DOHH2 (cell line): ENCODE results near the gene NAALADL2.

Experiments used
- H3F3A ChIP-seq: fragments of 200-600 bp; sonication (generic), shearing (Covaris generic); 2 replicates; pipeline ENCODE4 v1.6.0; 2016; ENCODE audit warnings: antibody characterized with exemption, mild to moderate bottlenecking; ENCODE audit not compliant: control insufficient read depth, insufficient read depth
- H3K27ac ChIP-seq: fragments of 200-600 bp; sonication (generic); 2 replicates; pipeline ENCODE4 v1.5.1; 2014; ENCODE audit warnings: low read depth, mild to moderate bottlenecking, low read length, moderate library complexity
- H3K27me3 ChIP-seq: fragments of 200-600 bp; sonication (generic); 2 replicates; pipeline ENCODE4 v1.6.1; 2014; ENCODE audit warnings: mild to moderate bottlenecking, low read length, mixed read lengths; ENCODE audit not compliant: control insufficient read depth
- H3K36me3 ChIP-seq: fragments of 200-600 bp; sonication (generic); 2 replicates; pipeline ENCODE4 v1.6.1; 2014; ENCODE audit warnings: mild to moderate bottlenecking, low read length, moderate library complexity, mixed read lengths; ENCODE audit not compliant: control insufficient read depth
- H3K4me1 ChIP-seq: fragments of 200-600 bp; sonication (generic); 2 replicates; pipeline ENCODE4 v1.6.1; 2014; ENCODE audit warnings: mild to moderate bottlenecking, low read length, mixed read lengths; ENCODE audit not compliant: control insufficient read depth
- H3K4me2 ChIP-seq: fragments of 200-600 bp; sonication (generic); 2 replicates; pipeline ENCODE4 v1.6.0; 2014; ENCODE audit warnings: mild to moderate bottlenecking, low read length, moderate library complexity
- H3K4me3 ChIP-seq: fragments of 200-600 bp; sonication (generic); 2 replicates; pipeline ENCODE4 v1.5.1; 2014; ENCODE audit warnings: mild to moderate bottlenecking, low read length, mixed read lengths
- H3K79me2 ChIP-seq: fragments of 200-600 bp; sonication (generic); 2 replicates; pipeline ENCODE4 v1.6.1; 2014; ENCODE audit warnings: mild to moderate bottlenecking, low read length, mixed read lengths; ENCODE audit not compliant: control insufficient read depth
- H3K9me2 ChIP-seq: fragments of 200-600 bp; sonication (generic); replicated peaks from 2 replicates; pipeline ENCODE4 v1.6.1; 2014; ENCODE audit warnings: mild to moderate bottlenecking, low read length, mixed read lengths; ENCODE audit not compliant: control insufficient read depth
- H3K9me3 ChIP-seq: fragments of 200-600 bp; sonication (generic); 2 replicates; pipeline ENCODE4 v1.6.1; 2014; ENCODE audit warnings: antibody characterized with exemption, low read length, mixed read lengths; ENCODE audit not compliant: control insufficient read depth, insufficient read depth
- H4K20me1 ChIP-seq: fragments of 200-600 bp; sonication (generic); 2 replicates; pipeline ENCODE4 v1.6.0; 2014; ENCODE audit warnings: low read depth, mild to moderate bottlenecking, antibody characterized with exemption, low read length, moderate library complexity; ENCODE audit not compliant: control insufficient read depth, insufficient read depth
- CTCF ChIP-seq: fragments of 200-600 bp; sonication (generic); IDR thresholded peaks from one replicate; pipeline ENCODE4 v1.5.1; 2014; ENCODE audit warnings: antibody characterized with exemption, mild to moderate bottlenecking, low read depth, low read length; ENCODE audit not compliant: poor library complexity, severe bottlenecking
- EZH2phosphoT487 ChIP-seq: fragments of 200-600 bp; sonication (generic); IDR thresholded peaks from 2 replicates; pipeline ENCODE4 v1.6.1; 2017; ENCODE audit warnings: borderline replicate concordance, mild to moderate bottlenecking, antibody characterized with exemption, low read length, moderate library complexity, mixed read lengths

Gene NAALADL2

GRCh38 chr3:174815750-174816149 is 43.4 kb upstream of the NAALADL2 start:
- no peak overlapping the region for H3K4me2 ChIP-seq
- no peaks in the 10 kb centered on the region for H3K27me3 ChIP-seq
- no peaks in the 10 kb centered on the region for H3K9me2 ChIP-seq
- no peaks in the 10 kb centered on the region for H3F3A ChIP-seq
- H3K27ac ChIP-seq: no peak overlapping the region
- no peaks in the 10 kb centered on the region for H4K20me1 ChIP-seq
- no peaks in the 10 kb centered on the region for H3K9me3 ChIP-seq
- no peaks in the 10 kb centered on the region for H3K36me3 ChIP-seq
- no peak overlapping the region for H3K4me3 ChIP-seq
- TF ChIP-seq EZH2phosphoT487 (no peak), CTCF (no peak)
- H3K4me1 ChIP-seq: no peaks in the 10 kb centered on the region
- H3K79me2 ChIP-seq: no peaks in the 10 kb centered on the region

- Histone ChIP-seq H3K4me1 (no peaks in the 10 kb centered on the region), H3K27me3 (no peaks in the 10 kb centered on the region), H3K9me3 (no peaks in the 10 kb centered on the region), H3K4me2 (no peak overlapping the region), H4K20me1 (no peaks in the 10 kb centered on the region), H3F3A (no peaks in the 10 kb centered on the region), H3K4me3 (no peak overlapping the region), H3K27ac (no peak overlapping the region), H3K36me3 (no peaks in the 10 kb centered on the region), H3K79me2 (no peaks in the 10 kb centered on the region), H3K9me2 (no peaks in the 10 kb centered on the region)
- TF ChIP-seq EZH2phosphoT487 (no peak), CTCF (no peak)
Observed at GRCh38 chr3:174820885-174821284, 38.2 kb upstream of the NAALADL2 start.

- Histone ChIP-seq H3K4me2 (no peak overlapping the region), H3K27me3 (no peaks in the 10 kb centered on the region), H3K36me3 (no peaks in the 10 kb centered on the region), H3K4me3 (no peak overlapping the region), H3K79me2 (no peaks in the 10 kb centered on the region), H3K9me2 (no peaks in the 10 kb centered on the region), H3K9me3 (no peaks in the 10 kb centered on the region), H3K4me1 (no peaks in the 10 kb centered on the region), H3K27ac (no peak overlapping the region), H3F3A (no peaks in the 10 kb centered on the region), H4K20me1 (no peaks in the 10 kb centered on the region)
- TF ChIP-seq CTCF: no peak
- TF ChIP-seq EZH2phosphoT487: no peak
Observed at GRCh38 chr3:174821477-174821876, 37.7 kb upstream of the NAALADL2 start.

- no peaks in the 10 kb centered on the region for H3K9me2 ChIP-seq
- no peaks in the 10 kb centered on the region for H3K27me3 ChIP-seq
- TF ChIP-seq CTCF (no peak), EZH2phosphoT487 (no peak)
- no peak overlapping the region for H3K4me2 ChIP-seq
- no peaks in the 10 kb centered on the region for H3K4me1 ChIP-seq
- H3F3A ChIP-seq: no peaks in the 10 kb centered on the region
- H3K9me3 ChIP-seq: no peaks in the 10 kb centered on the region
- no peaks in the 10 kb centered on the region for H3K79me2 ChIP-seq
- H3K4me3 ChIP-seq: no peak overlapping the region
- H4K20me1 ChIP-seq: no peaks in the 10 kb centered on the region
- no peak overlapping the region for H3K27ac ChIP-seq
- H3K36me3 ChIP-seq: no peaks in the 10 kb centered on the region
Observed at GRCh38 chr3:174822320-174822719, 36.8 kb upstream of the NAALADL2 start.
